Hepatocyte (in vitro differentiated cells): ENCODE measurements around the gene PMAIP1.

Experiments
- CTCF ChIP-seq: fragments of 200-600 bp; sonication (generic); IDR thresholded peaks from 2 replicates; pipeline ENCODE4 v1.5.1; 2016; ENCODE audit warnings: antibody characterized with exemption, mild to moderate bottlenecking; ENCODE audit not compliant: poor library complexity
- EZH2 ChIP-seq: fragments of 200-600 bp; sonication (generic); IDR thresholded peaks from 2 replicates; pipeline ENCODE4 v1.6.1; 2016; ENCODE audit warnings: antibody characterized with exemption, mild to moderate bottlenecking, borderline replicate concordance

- TF ChIP-seq CTCF (no peak), EZH2 (no peak)
Observed at GRCh38 chr18:59904011-59904601, 4.3 kb downstream of the PMAIP1 start.
